Retinal pigment epithelial cell (primary cell): Measurements from ENCODE around the gene CTDSPL.

Source experiments
- DNase-seq: peaks from one replicate; pipeline ENCODE4 v3.0.0-alpha.2; 2010; ENCODE audit warnings: low read depth
- H3K4me3 ChIP-seq: 2 replicates; pipeline ENCODE4 v1.5.1; 2011; ENCODE audit warnings: mild to moderate bottlenecking, low read length, control low read depth, moderate library complexity
- CTCF ChIP-seq: conservative IDR thresholded peaks from 2 replicates; pipeline ENCODE4 v1.5.1; 2011; ENCODE audit warnings: low read depth, low read length, control low read depth, inconsistent platforms

The CTDSPL gene

GRCh38 chr3:37979541-37980461, 118.1 kb downstream of the CTDSPL start:
- no peak for TF ChIP-seq CTCF
- no peak overlapping the region for H3K4me3 ChIP-seq
- DNase-seq: no peak

DNA sequence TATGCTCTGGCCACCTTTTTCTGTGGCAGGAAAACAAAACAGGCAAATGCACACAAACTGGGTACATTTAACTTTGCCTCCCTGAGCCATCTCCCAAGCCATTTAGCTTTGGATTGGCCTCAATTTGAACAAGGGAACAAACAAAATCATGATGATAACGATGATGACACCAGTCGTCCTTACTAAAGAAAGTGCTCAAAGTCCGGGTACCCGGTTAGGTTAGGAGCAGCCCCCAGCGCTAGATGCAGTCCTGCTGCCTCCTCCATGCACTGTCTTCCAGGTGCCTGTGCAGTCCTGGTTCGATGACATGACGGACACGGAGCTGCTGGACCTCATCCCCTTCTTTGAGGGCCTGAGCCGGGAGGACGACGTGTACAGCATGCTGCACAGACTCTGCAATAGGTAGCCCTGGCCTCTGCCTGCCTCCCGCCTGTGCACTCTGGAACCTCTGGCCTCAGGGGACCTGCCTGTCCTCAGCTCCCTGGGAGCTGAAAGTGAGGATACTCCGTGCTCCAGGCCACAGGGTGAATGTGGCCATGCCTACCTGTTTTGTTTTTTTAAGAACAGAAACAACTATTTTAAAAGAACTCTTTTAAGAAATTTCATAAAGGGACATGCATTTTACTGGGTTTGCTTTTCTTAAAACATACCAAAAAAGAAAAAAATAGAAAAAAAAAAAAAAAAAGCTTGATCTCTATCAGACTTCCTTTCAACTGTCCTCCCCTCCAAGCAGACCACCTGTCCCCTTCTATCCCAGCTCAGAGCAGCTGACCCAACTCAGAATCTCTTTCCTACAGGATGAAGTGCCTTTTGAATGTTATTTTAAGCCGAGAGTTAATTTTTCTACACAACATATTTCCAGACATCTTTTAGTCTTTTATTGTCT, 119.0 kb downstream of the CTDSPL start:
- TF ChIP-seq CTCF: no peak
- no peak overlapping the region for H3K4me3 ChIP-seq
- DNase-seq: no peak

- H3K4me3 ChIP-seq: no peak overlapping the region
- TF ChIP-seq CTCF: no peak
- no peak for DNase-seq
These were observed 119.6 kb downstream of the CTDSPL start for GRCh38 chr3:37981348-37981664.

DNA sequence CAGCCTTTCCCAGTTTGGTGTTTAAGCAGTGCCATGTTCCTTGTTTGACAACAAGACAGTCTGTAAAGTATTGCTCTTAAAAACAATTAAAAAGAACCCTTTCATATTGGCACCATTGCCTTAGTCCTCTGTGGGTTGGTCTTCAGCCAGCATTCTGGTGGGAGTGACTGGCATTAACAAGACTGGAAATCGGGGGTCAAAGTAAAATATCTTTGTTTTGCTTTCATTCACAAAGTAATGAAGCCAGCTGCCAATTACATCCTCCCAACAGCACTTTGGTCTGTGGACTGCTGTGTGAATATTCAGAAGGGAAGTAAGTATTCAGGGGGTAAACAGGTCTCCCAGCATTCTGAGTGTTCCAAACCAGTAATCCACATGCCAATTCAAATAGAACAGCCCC, 120.7 kb downstream of the CTDSPL start:
- no peak overlapping the region for H3K4me3 ChIP-seq
- TF ChIP-seq CTCF: no peak
- no peak for DNase-seq

- no peak for TF ChIP-seq CTCF
- DNase-seq: no peak
- H3K4me3 ChIP-seq: no peak overlapping the region
These were observed 122.4 kb downstream of the CTDSPL start for GRCh38 chr3:37984051-37984450.

GRCh38 chr3:37984596-37984995, 122.9 kb downstream of the CTDSPL start:
- no peak for TF ChIP-seq CTCF
- no peak overlapping the region for H3K4me3 ChIP-seq

More at GRCh38 chr3:37984596-37984995, 122.9 kb downstream of the CTDSPL start:
- no peak for DNase-seq
